ENCODE measurements around the gene RGL4. TPM values are rescaled to one million over a fixed set of nuclear protein-coding genes. Genes with fewer than 3 reads are reported as not detected.

The RGL4 gene
- total and polyA plus RNA-seq, 9 donors, result 0.20 to 0.31 TPM; not detected in 7

DNA sequence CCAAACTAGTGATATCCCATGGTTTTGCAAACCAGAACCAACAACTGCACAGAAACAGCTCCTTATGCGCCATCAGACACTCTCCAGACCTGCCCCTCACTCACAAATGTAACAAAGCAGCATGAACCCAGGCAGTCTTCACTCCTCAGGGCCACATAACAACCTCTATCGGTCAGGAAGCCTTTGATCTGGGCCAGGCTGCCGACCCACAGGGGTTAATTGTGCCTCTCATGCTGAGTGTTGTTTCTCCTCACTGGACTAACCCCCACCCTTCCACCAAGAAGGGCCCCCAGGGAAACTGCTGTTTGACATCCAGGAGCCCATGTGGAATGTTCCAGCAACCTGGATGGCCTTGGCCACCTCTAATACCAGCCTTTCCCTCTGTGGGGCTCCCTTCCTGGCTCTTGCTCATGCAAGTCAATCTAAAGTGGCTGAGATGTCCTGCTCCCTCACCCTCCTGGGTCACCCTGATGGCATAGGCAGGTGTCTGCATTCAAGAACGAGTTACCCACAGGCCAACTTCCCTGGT lies 7.9 kb upstream of the RGL4 start:
- no peaks in the 10 kb centered on the region for H3K4me1 ChIP-seq (ENCODE audit: insufficient read depth)
- intact Hi-C loops (cut with DNase I), result no loop called here
- DNase-seq, result peak in 1 of 5 donors; percentile 6
- no peaks in the 10 kb centered on the region for H3K27me3 ChIP-seq
- no peaks in the 10 kb centered on the region for H3K9me3 ChIP-seq
- WGBS, 3 donors, result 64 to 76% (median 74%) methylated on average over 4 of the region's 4 CpGs
- TF ChIP-seq EP300 (IDR thresholded peaks at IDR 0.05) (no peak), POLR2A (IDR thresholded peaks at IDR 0.05) (no peak)
- TF ChIP-seq, protein P1, sequence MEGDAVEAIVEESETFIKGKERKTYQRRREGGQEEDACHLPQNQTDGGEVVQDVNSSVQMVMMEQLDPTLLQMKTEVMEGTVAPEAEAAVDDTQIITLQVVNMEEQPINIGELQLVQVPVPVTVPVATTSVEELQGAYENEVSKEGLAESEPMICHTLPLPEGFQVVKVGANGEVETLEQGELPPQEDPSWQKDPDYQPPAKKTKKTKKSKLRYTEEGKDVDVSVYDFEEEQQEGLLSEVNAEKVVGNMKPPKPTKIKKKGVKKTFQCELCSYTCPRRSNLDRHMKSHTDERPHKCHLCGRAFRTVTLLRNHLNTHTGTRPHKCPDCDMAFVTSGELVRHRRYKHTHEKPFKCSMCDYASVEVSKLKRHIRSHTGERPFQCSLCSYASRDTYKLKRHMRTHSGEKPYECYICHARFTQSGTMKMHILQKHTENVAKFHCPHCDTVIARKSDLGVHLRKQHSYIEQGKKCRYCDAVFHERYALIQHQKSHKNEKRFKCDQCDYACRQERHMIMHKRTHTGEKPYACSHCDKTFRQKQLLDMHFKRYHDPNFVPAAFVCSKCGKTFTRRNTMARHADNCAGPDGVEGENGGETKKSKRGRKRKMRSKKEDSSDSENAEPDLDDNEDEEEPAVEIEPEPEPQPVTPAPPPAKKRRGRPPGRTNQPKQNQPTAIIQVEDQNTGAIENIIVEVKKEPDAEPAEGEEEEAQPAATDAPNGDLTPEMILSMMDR (IDR thresholded peaks at IDR 0.05), result no peak
- H3K36me3 ChIP-seq, result no peaks in the 10 kb centered on the region
- no peak overlapping the region for H3K27ac ChIP-seq
- H3K4me3 ChIP-seq, result no peak overlapping the region

DNA sequence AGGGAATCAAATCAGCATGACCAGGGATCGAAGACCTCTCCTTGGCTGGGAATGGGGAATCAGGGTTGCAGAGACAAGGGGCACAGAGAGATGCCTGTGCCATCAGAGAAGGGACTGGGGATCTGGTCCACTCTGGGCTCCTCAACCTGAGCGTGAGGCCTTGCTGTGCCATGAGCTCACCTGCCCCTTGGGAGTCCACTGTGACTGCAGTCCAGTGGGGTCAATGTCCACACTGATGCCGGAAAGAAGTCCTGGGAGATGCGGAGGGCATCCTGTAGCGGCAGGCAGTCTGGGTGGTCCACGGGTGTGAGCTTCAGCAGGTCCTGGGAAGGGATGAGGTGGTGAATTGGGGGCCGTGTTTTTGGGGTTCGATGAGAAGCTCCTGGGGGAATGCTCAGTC lies 7.3 kb upstream of the RGL4 start:
- no peak overlapping the region for H3K4me3 ChIP-seq
- H3K4me1 ChIP-seq (ENCODE audit: insufficient read depth), result no peaks in the 10 kb centered on the region
- intact Hi-C loops (cut with DNase I), result no loop called here
- no peaks in the 10 kb centered on the region for H3K36me3 ChIP-seq
- 86 to 94% (median 93%) methylated on average over 8 of the region's 8 CpGs for WGBS, 3 donors
- no peak overlapping the region for H3K27ac ChIP-seq
- DNase-seq, result no peak
- H3K27me3 ChIP-seq, result no peaks in the 10 kb centered on the region
- no peaks in the 10 kb centered on the region for H3K9me3 ChIP-seq
- TF ChIP-seq EP300 (IDR thresholded peaks at IDR 0.05), result no peak
- TF ChIP-seq, protein P1 (IDR thresholded peaks at IDR 0.05), result no peak
- no peak for TF ChIP-seq POLR2A (IDR thresholded peaks at IDR 0.05)

DNA sequence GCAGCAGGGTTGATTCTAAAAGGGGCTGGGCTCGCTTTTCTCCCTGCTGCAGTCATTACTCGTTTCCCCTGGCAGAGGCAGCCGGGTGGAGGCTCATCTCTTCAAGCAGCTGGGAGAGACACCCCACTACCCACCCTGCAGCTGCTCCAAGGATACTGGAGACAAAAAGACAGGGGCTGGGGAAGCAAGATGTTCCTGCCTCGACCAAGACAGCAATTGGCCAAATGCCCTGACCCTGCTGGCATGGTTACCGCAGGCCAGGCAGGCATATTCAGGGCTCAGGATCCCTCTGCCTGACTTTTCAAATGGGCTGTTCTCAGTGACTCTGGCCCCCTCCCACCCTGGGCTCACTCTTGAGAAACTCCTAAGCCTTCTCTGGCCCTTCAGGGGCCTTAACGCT lies 6.8 kb upstream of the RGL4 start:
- TF ChIP-seq EP300 (IDR thresholded peaks at IDR 0.05), result no peak
- TF ChIP-seq POLR2A (IDR thresholded peaks at IDR 0.05), result no peak
- TF ChIP-seq, protein P1 (IDR thresholded peaks at IDR 0.05), result no peak
- no peaks in the 10 kb centered on the region for H3K36me3 ChIP-seq
- no peaks in the 10 kb centered on the region for H3K4me1 ChIP-seq (ENCODE audit: insufficient read depth)
- no peaks in the 10 kb centered on the region for H3K27me3 ChIP-seq
- no peak overlapping the region for H3K4me3 ChIP-seq
- intact Hi-C loops (cut with DNase I), result no loop called here
- WGBS, 3 donors, result 38 to 48% (median 44%) methylated on average over 6 of the region's 6 CpGs
- no peaks in the 10 kb centered on the region for H3K9me3 ChIP-seq
- DNase-seq, result peak in 2 of 5 donors; percentile 55 to 66
- no peak overlapping the region for H3K27ac ChIP-seq

GRCh38 chr22:23684561-23685031 lies 6.2 kb upstream of the RGL4 start:
- WGBS, 3 donors, result 55 to 71% (median 59%) methylated on average over 8 of the region's 8 CpGs
- Histone ChIP-seq H3K27ac (no peak overlapping the region), H3K36me3 (no peaks in the 10 kb centered on the region), H3K27me3 (no peaks in the 10 kb centered on the region), H3K4me3 (no peak overlapping the region), H3K9me3 (no peaks in the 10 kb centered on the region), H3K4me1 (ENCODE audit: insufficient read depth) (no peaks in the 10 kb centered on the region)
- TF ChIP-seq, protein P1 (IDR thresholded peaks at IDR 0.05), result no peak
- TF ChIP-seq POLR2A (IDR thresholded peaks at IDR 0.05) (no peak), EP300 (IDR thresholded peaks at IDR 0.05) (no peak)
- intact Hi-C loops (cut with DNase I), result no loop called here
- DNase-seq, result peak in 4 of 5 donors; percentile 10 to 53 (median 33)

Data from ovary (tissue), 9 donors.